ENCODE results near the gene TXNDC16.

Gene TXNDC16

GRCh38 chr14:52391881-52392615 is 160.3 kb downstream of the TXNDC16 start:
- no peak for DNase-seq (ENCODE audit: low read depth)
